Neutrophil (primary cell): ENCODE data around the gene EREG.

Experiments
- H3K27ac ChIP-seq: fragments of 200-600 bp; sonication (generic); 2 replicates; pipeline ENCODE4 v1.5.1; 2016; ENCODE audit warnings: mild to moderate bottlenecking, moderate library complexity
- H3K27me3 ChIP-seq: fragments of 200-600 bp; sonication (generic); 2 replicates; pipeline ENCODE4 v1.6.0; 2016; ENCODE audit warnings: mild to moderate bottlenecking
- H3K36me3 ChIP-seq: fragments of 200-600 bp; sonication (generic); 2 replicates; pipeline ENCODE4 v1.5.1; 2017
- H3K4me1 ChIP-seq, 2 experiments: fragments of 200-600 bp in 1 of 2; sonication (generic) in 1 of 2; 1 replicate in 1 of 2; 2 replicates in 1 of 2; pipeline versions ENCODE4 v1.5.1 to v1.6.1; 2013 to 2016; ENCODE audit warnings: low read depth in 1 of 2, low read length in 1 of 2, mild to moderate bottlenecking in 1 of 2, moderate library complexity in 1 of 2; ENCODE audit not compliant: control insufficient read depth in 1 of 2, insufficient read depth in 1 of 2
- H3K4me3 ChIP-seq, 2 experiments: fragments of 200-600 bp in 1 of 2; sonication (generic) in 1 of 2; 1 replicate in 1 of 2; 2 replicates in 1 of 2; pipeline ENCODE4 v1.5.1; 2013 to 2016; ENCODE audit warnings: low read depth in 1 of 2, low read length in 1 of 2, mild to moderate bottlenecking in 1 of 2, moderate library complexity in 1 of 2
- H3K9me3 ChIP-seq: fragments of 200-600 bp; sonication (generic); 2 replicates; pipeline ENCODE4 v1.5.1; 2016
- CTCF ChIP-seq: fragments of 200-600 bp; sonication (generic); IDR thresholded peaks from 2 replicates; pipeline ENCODE4 v1.5.1; 2016; ENCODE audit warnings: antibody characterized with exemption

EREG gene

DNA sequence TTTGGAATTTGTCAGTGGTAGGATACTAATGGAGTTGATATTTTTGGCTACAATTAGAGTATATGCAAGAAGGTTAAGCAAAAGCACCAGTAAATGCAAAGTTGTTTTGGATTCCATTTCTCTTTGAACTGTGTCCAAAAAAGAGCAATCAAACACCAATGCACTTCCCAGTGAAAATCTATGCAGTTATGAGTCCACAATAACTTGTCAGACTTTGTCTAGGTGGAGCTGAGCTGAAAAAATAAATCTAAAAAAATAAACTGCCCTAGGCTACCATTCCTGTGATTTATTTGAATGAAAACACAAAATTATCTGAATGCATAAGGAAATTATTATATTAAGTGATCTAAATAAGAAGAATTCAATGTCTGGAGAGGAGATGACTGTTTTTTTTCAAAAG is 42.9 kb downstream of the EREG start:
- no peaks in the 10 kb centered on the region for H3K36me3 ChIP-seq
- no peak overlapping the region for H3K27ac ChIP-seq
- no peaks in the 10 kb centered on the region for H3K9me3 ChIP-seq
- no peak overlapping the region for H3K4me3 ChIP-seq
- no peak for TF ChIP-seq CTCF
- no peaks in the 10 kb centered on the region for H3K27me3 ChIP-seq
- H3K4me1 ChIP-seq: no peaks in the 10 kb centered on the region

GRCh38 chr4:74408639-74409038 is 43.7 kb downstream of the EREG start:
- TF ChIP-seq CTCF: no peak
- no peaks in the 10 kb centered on the region for H3K4me1 ChIP-seq
- H3K27me3 ChIP-seq: no peaks in the 10 kb centered on the region
- H3K9me3 ChIP-seq: no peaks in the 10 kb centered on the region
- H3K4me3 ChIP-seq: no peak overlapping the region
- H3K36me3 ChIP-seq: no peaks in the 10 kb centered on the region
- H3K27ac ChIP-seq: no peak overlapping the region

GRCh38 chr4:74410272-74410671 is 45.3 kb downstream of the EREG start:
- Histone ChIP-seq H3K27me3 (no peaks in the 10 kb centered on the region), H3K36me3 (no peaks in the 10 kb centered on the region), H3K4me1 (no peaks in the 10 kb centered on the region), H3K4me3 (no peak overlapping the region), H3K27ac (no peak overlapping the region), H3K9me3 (no peaks in the 10 kb centered on the region)
- TF ChIP-seq CTCF: no peak

DNA sequence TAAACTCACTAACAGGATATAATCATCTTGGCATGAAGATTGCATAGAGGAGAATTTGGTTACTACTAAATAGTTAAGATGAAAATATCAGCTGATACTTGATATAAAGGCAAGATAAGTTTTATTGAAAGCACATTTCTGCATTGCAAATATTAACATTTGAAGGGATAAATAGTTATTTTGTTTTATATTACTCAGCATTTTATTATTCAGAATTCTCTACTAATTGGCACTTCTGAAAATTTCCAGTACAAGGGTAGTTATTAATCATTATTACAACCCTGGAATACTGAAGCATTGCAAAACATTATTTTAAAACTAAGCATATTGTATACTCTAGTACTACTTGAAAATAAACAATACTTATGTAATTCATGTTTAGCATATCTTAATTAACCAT is 47.3 kb downstream of the EREG start:
- H3K27ac ChIP-seq: no peak overlapping the region
- no peaks in the 10 kb centered on the region for H3K36me3 ChIP-seq
- no peaks in the 10 kb centered on the region for H3K27me3 ChIP-seq
- H3K4me3 ChIP-seq: no peak overlapping the region
- H3K9me3 ChIP-seq: no peaks in the 10 kb centered on the region
- no peak for TF ChIP-seq CTCF
- no peaks in the 10 kb centered on the region for H3K4me1 ChIP-seq

DNA sequence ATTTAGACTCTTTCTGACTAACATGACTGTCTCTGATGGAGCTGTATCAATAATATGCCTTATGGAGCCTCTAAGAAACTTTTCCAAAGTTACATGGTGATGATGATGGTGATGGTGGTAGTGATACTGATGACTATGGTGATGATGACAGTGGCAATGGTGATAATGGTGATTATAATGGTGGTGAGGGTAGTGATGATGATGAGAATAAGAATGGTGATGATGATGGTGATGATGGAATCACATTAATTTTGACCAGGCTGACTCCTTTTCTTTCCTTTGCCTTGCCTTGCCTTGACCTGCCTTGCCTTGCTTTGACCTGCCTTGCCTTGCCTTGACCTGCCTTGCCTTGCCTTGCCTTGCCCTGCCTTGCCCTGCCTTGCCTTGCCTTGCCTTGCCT is 48.3 kb downstream of the EREG start:
- Histone ChIP-seq H3K27me3 (no peaks in the 10 kb centered on the region), H3K27ac (no peak overlapping the region), H3K4me1 (no peaks in the 10 kb centered on the region), H3K36me3 (no peaks in the 10 kb centered on the region), H3K4me3 (no peak overlapping the region), H3K9me3 (no peaks in the 10 kb centered on the region)
- no peak for TF ChIP-seq CTCF
